Gastroesophageal sphincter (tissue), 3 donors: ENCODE data around the gene MACROD1.

Source experiments
- EP300 ChIP-seq: sonication (generic); formaldehyde crosslinking; IDR thresholded peaks from one replicate; pipeline ENCODE4 v1.6.1; 2017; ENCODE audit warnings: antibody characterized with exemption, mild to moderate bottlenecking
- POLR2A ChIP-seq, 2 donors: fragments of 450-650 bp; IDR thresholded peaks; one replicate each; pipeline ENCODE4 v1.6.1; 2017; ENCODE audit warnings: antibody characterized with exemption in 2 of 2, mild to moderate bottlenecking in 2 of 2, moderate library complexity in 1 of 2
- TF ChIP-seq, protein P1 (sequence below), 4 experiments: fragments of 200-600 bp in 2 of 4; fragments of 450-650 bp in 2 of 4; sonication (generic) in 1 of 4; IDR thresholded peaks; one replicate each; pipeline ENCODE4 v1.5.1; 2017 to 2019; ENCODE audit warnings: antibody characterized with exemption in 4 of 4, mild to moderate bottlenecking in 2 of 4, moderate library complexity in 2 of 4

DNA sequence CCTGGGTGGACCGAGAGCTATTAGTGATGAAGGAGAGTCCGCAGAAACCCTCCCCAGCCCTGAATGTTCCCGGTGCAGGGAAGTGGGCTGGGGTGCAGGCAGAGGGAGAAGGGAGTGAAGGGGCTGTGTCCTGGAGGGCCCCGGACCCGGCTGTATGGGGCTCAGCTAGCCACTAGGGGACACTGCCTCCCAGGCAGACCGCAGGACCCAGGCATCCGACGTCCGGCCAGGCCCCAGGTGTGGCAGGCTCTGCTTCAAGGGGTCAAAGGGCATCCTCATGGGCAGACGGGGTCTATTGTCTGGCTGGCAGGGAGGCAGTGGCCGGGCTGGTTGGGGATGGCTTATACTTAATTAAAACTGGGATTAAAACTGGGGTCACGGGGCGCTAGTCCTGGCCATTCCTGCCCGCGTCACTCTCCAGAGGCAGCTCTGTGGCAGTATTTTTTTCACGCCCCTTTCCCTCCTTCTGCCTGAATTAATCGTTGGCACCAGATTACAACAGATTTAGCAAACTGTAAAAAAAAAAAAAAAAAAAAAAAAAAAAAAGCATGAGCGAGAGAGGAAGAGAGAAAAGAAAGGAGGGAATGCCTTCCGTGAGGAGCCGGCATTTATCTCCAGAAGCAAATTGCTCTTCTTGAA is 125.1 kb downstream of the MACROD1 start:
- no peak for TF ChIP-seq POLR2A (IDR thresholded peaks at IDR 0.05)
- no peak for TF ChIP-seq EP300
- TF ChIP-seq, protein P1, sequence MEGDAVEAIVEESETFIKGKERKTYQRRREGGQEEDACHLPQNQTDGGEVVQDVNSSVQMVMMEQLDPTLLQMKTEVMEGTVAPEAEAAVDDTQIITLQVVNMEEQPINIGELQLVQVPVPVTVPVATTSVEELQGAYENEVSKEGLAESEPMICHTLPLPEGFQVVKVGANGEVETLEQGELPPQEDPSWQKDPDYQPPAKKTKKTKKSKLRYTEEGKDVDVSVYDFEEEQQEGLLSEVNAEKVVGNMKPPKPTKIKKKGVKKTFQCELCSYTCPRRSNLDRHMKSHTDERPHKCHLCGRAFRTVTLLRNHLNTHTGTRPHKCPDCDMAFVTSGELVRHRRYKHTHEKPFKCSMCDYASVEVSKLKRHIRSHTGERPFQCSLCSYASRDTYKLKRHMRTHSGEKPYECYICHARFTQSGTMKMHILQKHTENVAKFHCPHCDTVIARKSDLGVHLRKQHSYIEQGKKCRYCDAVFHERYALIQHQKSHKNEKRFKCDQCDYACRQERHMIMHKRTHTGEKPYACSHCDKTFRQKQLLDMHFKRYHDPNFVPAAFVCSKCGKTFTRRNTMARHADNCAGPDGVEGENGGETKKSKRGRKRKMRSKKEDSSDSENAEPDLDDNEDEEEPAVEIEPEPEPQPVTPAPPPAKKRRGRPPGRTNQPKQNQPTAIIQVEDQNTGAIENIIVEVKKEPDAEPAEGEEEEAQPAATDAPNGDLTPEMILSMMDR (IDR thresholded peaks at IDR 0.05) = peak in 3 of 4 experiments; percentile 13 to 52 (median 22)
